Measurements from ENCODE around the gene ERC2.

Gene ERC2

GRCh38 chr3:55770077-55770476 lies 698.2 kb downstream of the ERC2 start:
- DNase-seq = no peak

GRCh38 chr3:55766753-55767152 lies 701.5 kb downstream of the ERC2 start:
- no peak for DNase-seq

GRCh38 chr3:55765906-55766701 lies 702.2 kb downstream of the ERC2 start:
- no peak for DNase-seq

GRCh38 chr3:55765398-55765797 lies 702.9 kb downstream of the ERC2 start:
- DNase-seq = no peak

- no peak for DNase-seq
Observed at GRCh38 chr3:55756976-55757375, 711.3 kb downstream of the ERC2 start.

GRCh38 chr3:55755516-55756205 lies 712.6 kb downstream of the ERC2 start:
- DNase-seq = no peak

GRCh38 chr3:55752911-55753310 lies 715.4 kb downstream of the ERC2 start:
- DNase-seq = no peak

- no peak for DNase-seq
Observed at GRCh38 chr3:55751730-55752129, 716.5 kb downstream of the ERC2 start.

- DNase-seq = no peak
Observed at GRCh38 chr3:55750525-55750924, 717.7 kb downstream of the ERC2 start.

GRCh38 chr3:55749036-55749435 lies 719.2 kb downstream of the ERC2 start:
- DNase-seq = no peak

- DNase-seq = peak; percentile 11
Observed at GRCh38 chr3:55746808-55747413, 721.4 kb downstream of the ERC2 start.

- DNase-seq = no peak
Observed at GRCh38 chr3:55742832-55743136, 725.5 kb downstream of the ERC2 start.

GRCh38 chr3:55742022-55742831 lies 726.0 kb downstream of the ERC2 start:
- peak; percentile 37 for DNase-seq

- DNase-seq = no peak
Observed at GRCh38 chr3:55737186-55737585, 731.1 kb downstream of the ERC2 start.

- no peak for DNase-seq
Observed at GRCh38 chr3:55735976-55736375, 732.3 kb downstream of the ERC2 start.

- DNase-seq = no peak
Observed at GRCh38 chr3:55731741-55732140, 736.5 kb downstream of the ERC2 start.

GRCh38 chr3:55729546-55729945 lies 738.7 kb downstream of the ERC2 start:
- no peak for DNase-seq

- DNase-seq = no peak
Observed at GRCh38 chr3:55728461-55729100, 739.7 kb downstream of the ERC2 start.

- DNase-seq = no peak
Observed at GRCh38 chr3:55726501-55726775, 741.8 kb downstream of the ERC2 start.

- DNase-seq = peak; percentile 11
Observed at GRCh38 chr3:55725681-55726500, 742.4 kb downstream of the ERC2 start.

GRCh38 chr3:55724821-55725220 lies 743.4 kb downstream of the ERC2 start:
- no peak for DNase-seq

- no peak for DNase-seq
Observed at GRCh38 chr3:55724407-55724784, 743.9 kb downstream of the ERC2 start.
